ENCODE data around the gene MINDY4B.

MINDY4B gene

DNA sequence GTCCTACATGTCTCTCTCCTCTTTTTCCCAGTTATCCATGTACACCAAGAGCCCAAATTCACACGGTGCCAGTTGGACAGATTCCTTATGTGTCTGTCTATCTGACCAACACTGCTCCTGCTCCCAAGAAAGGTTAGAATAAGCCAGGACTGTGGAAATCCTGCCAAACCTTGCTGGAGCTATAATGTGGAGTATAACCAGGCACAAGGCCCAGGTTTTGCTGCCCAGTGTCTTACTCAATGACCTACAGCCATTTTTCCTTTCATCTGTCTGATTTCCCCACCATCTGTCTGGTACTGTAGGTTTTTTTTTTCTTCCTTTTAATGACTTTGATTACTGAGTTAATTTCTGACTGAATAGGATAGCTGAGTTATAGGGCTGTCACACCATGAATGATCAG, 26.5 kb upstream of the MINDY4B start:
- DNase-seq (ENCODE audit: low spot score): no peak
- no peak for TF ChIP-seq CTCF (IDR thresholded peaks at IDR 0.05; ENCODE audit: extremely low read depth, insufficient read depth, missing control alignments)
- in situ Hi-C loops (cut with MboI; ENCODE audit: low pct_unique_long_range_greater_than_20kb, low sequenced_read_pairs, unreplicated experiment): no loop called here

DNA sequence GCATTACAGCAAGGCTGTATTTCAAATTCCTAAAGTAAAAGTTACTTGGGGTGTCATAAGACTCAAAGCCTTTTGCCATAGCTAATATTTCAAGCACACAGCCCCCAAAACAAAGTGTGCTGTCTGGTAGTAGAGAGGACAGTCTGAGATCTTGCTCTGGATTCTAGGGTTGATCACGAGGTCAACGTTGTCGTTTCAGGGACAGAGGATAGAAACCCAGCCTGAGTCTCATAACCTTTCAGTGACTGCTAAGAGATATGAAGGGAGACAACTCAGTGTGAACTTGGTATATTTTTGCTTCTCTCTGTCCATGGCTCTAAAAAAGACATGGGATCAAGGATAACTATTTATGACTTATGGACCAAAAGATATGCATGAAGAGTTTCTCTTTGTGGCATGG, 25.6 kb upstream of the MINDY4B start:
- in situ Hi-C loops (cut with MboI; ENCODE audit: low pct_unique_long_range_greater_than_20kb, low sequenced_read_pairs, unreplicated experiment): no loop called here
- no peak for DNase-seq (ENCODE audit: low spot score)
- no peak for TF ChIP-seq CTCF (IDR thresholded peaks at IDR 0.05; ENCODE audit: extremely low read depth, insufficient read depth, missing control alignments)

DNA sequence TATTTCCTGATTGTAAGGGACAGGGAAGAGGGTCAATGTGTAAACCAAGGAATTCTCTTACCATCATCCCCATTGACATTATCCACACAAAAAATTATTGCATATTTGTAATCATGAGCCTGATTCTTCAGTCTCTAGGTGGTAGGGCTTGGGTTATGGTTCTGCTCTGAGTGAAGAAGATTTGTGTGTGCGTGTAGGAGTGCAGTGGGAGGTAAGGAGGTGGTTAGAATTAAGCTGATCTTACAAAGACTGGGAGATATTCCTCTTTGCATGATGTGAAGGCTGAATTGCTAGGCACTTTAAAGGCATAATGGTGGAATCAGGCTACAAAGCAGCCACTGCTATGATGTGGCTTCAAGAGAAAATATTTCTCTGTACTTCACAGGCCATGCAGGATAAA, 23.0 kb upstream of the MINDY4B start:
- in situ Hi-C loops (cut with MboI; ENCODE audit: low pct_unique_long_range_greater_than_20kb, low sequenced_read_pairs, unreplicated experiment): no loop called here
- TF ChIP-seq CTCF (IDR thresholded peaks at IDR 0.05; ENCODE audit: extremely low read depth, insufficient read depth, missing control alignments): no peak
- DNase-seq (ENCODE audit: low spot score): no peak

- no peak for DNase-seq (ENCODE audit: low spot score)
- in situ Hi-C loops (cut with MboI; ENCODE audit: low pct_unique_long_range_greater_than_20kb, low sequenced_read_pairs, unreplicated experiment): no loop called here
- no peak for TF ChIP-seq CTCF (IDR thresholded peaks at IDR 0.05; ENCODE audit: extremely low read depth, insufficient read depth, missing control alignments)
Observed at GRCh38 chr3:150926328-150926727, 21.1 kb upstream of the MINDY4B start.

- in situ Hi-C loops (cut with MboI; ENCODE audit: low pct_unique_long_range_greater_than_20kb, low sequenced_read_pairs, unreplicated experiment): no loop called here
- DNase-seq (ENCODE audit: low spot score): peak; percentile 56
- TF ChIP-seq CTCF (IDR thresholded peaks at IDR 0.05; ENCODE audit: extremely low read depth, insufficient read depth, missing control alignments): peak; percentile 86
Observed at GRCh38 chr3:150925751-150926201, 20.5 kb upstream of the MINDY4B start.

GRCh38 chr3:150922611-150923010, 17.4 kb upstream of the MINDY4B start:
- no peak for DNase-seq (ENCODE audit: low spot score)
- in situ Hi-C loops (cut with MboI; ENCODE audit: low pct_unique_long_range_greater_than_20kb, low sequenced_read_pairs, unreplicated experiment): no loop called here
- no peak for TF ChIP-seq CTCF (IDR thresholded peaks at IDR 0.05; ENCODE audit: extremely low read depth, insufficient read depth, missing control alignments)

DNA sequence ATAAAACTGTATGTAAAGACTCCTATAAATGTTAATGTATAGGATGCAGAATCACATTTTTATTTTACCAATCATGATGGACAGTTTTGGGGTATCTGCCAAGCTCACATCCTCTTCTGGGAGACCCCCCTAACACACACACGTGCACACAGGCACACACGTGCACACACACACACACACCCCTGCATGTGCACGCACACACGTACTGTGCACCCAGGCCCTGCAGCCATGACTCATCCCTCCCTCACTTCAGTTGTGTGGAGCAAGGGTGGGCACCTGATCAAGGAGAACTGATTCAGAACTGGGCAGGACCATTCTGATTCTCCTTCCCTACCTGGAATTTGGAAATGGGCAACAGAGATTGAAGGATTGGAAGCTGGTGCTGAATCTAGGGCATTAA, 16.0 kb upstream of the MINDY4B start:
- no peak for DNase-seq (ENCODE audit: low spot score)
- in situ Hi-C loops (cut with MboI; ENCODE audit: low pct_unique_long_range_greater_than_20kb, low sequenced_read_pairs, unreplicated experiment): no loop called here
- TF ChIP-seq CTCF (IDR thresholded peaks at IDR 0.05; ENCODE audit: extremely low read depth, insufficient read depth, missing control alignments): no peak

All from GM13977 (cell line).